Measurements from ENCODE around the gene PACRG. TPM values are rescaled to one million over a fixed set of nuclear protein-coding genes. Genes with fewer than 3 reads are reported as not detected.
"Not testable (repeated sequence)": the region's sequence is repeated elsewhere in the genome, so short reads cannot be mapped to it uniquely, and the experiment has no call there.

The PACRG gene
- total and polyA plus RNA-seq, 3 donors from 2014 or later, result 54.0 to 84.6 (median 81.7) TPM

DNA sequence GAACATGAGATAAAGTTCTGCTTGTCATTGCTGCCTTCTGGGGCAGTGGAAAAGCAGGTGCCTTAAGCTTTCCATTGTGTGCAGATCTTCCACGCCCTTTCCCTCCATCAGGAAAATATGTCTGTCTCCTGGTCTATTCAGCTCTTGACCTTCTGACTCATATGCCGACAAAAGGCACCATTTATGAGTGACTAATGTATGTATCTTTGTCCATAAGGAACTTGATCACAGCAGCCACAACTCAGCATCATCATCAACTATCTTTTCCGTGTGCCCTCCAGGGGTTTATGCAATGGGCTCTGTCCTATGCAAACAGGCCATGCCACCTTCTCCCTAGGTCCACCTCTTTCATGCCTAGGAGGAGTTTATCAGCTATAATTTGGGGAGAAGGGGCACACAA is 584.1 kb downstream of the PACRG start:
- intact Hi-C loops (cut with DNase I; ENCODE audit: low total_unique reads), result no loop called here
- TF ChIP-seq, protein P1, sequence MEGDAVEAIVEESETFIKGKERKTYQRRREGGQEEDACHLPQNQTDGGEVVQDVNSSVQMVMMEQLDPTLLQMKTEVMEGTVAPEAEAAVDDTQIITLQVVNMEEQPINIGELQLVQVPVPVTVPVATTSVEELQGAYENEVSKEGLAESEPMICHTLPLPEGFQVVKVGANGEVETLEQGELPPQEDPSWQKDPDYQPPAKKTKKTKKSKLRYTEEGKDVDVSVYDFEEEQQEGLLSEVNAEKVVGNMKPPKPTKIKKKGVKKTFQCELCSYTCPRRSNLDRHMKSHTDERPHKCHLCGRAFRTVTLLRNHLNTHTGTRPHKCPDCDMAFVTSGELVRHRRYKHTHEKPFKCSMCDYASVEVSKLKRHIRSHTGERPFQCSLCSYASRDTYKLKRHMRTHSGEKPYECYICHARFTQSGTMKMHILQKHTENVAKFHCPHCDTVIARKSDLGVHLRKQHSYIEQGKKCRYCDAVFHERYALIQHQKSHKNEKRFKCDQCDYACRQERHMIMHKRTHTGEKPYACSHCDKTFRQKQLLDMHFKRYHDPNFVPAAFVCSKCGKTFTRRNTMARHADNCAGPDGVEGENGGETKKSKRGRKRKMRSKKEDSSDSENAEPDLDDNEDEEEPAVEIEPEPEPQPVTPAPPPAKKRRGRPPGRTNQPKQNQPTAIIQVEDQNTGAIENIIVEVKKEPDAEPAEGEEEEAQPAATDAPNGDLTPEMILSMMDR (IDR thresholded peaks at IDR 0.05), result no peak
- TF ChIP-seq POLR2A (IDR thresholded peaks at IDR 0.05), result no peak
- 67 to 72% methylated on average over 3 of the region's 3 CpGs for WGBS, 2 donors
- no peak for DNase-seq
- no peaks in the 10 kb centered on the region for H3K36me3 ChIP-seq (ENCODE audit: low read depth, missing control alignments)
- no peaks in the 10 kb centered on the region for H3K27me3 ChIP-seq
- no peaks in the 10 kb centered on the region for H3K9me3 ChIP-seq
- H3K4me3 ChIP-seq, result no peak overlapping the region
- peaks cover 5% of the 10 kb centered on the region for H3K4me1 ChIP-seq
- no peak overlapping the region for H3K27ac ChIP-seq

DNA sequence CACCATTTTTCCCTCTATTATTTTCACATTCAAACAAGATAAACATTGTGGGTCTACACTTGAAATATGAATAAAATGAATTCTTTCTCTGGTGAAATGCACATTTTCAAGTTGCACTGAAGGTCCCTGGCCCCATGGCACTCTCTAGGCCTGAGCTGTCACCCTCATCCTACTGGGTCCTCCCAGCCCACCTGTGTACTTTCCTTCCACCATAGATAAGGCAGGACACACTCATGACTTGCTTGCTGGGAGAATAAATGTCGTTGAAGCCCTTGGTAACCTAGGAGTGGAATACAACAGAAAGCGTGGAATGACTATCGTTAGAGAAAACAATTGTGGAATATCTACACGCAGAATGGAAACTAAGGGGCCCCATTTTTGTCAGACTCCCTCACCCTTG is 585.8 kb downstream of the PACRG start:
- no peaks in the 10 kb centered on the region for H3K9me3 ChIP-seq
- no peak overlapping the region for H3K27ac ChIP-seq
- H3K4me1 ChIP-seq, result peaks cover 9% of the 10 kb centered on the region
- WGBS, 2 donors, result 93 to 99% methylated on average over 4 of the region's 4 CpGs
- intact Hi-C loops (cut with DNase I; ENCODE audit: low total_unique reads), result no loop called here
- no peaks in the 10 kb centered on the region for H3K27me3 ChIP-seq
- no peak overlapping the region for H3K4me3 ChIP-seq
- DNase-seq, result no peak
- no peaks in the 10 kb centered on the region for H3K36me3 ChIP-seq (ENCODE audit: low read depth, missing control alignments)
- no peak for TF ChIP-seq POLR2A (IDR thresholded peaks at IDR 0.05)
- TF ChIP-seq, protein P1 (IDR thresholded peaks at IDR 0.05), result no peak

DNA sequence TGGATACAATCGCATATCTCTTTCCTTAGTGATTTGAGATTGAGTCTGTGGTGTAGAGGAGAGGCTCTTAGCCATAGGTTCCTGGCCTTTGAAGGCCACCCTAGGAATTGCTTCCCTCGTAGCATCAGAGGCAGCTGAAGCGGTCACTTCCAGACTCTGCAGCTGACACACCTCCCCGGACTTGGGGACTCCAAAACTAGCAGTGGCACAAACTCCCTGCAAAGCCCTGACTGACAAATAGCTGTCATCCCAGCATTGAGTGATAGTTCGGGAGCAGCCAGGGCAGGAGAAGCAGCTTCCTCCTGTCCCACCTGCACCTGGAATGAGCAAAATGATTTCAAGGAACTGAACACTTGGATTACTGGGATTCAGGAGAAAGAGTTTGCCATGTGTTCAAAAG is 586.2 kb downstream of the PACRG start:
- no peaks in the 10 kb centered on the region for H3K36me3 ChIP-seq (ENCODE audit: low read depth, missing control alignments)
- H3K27ac ChIP-seq, result peak overlapping the region in 1 of 2 donors; percentile 1
- DNase-seq, result no peak
- no peaks in the 10 kb centered on the region for H3K9me3 ChIP-seq
- no peak overlapping the region for H3K4me3 ChIP-seq
- WGBS, 2 donors, result 89 to 98% methylated on average over 4 to 5 of the region's 5 CpGs
- peaks cover 9% of the 10 kb centered on the region for H3K4me1 ChIP-seq
- H3K27me3 ChIP-seq, result no peaks in the 10 kb centered on the region
- intact Hi-C loops (cut with DNase I; ENCODE audit: low total_unique reads), result no loop called here
- no peak for TF ChIP-seq POLR2A (IDR thresholded peaks at IDR 0.05)
- TF ChIP-seq, protein P1 (IDR thresholded peaks at IDR 0.05), result no peak

DNA sequence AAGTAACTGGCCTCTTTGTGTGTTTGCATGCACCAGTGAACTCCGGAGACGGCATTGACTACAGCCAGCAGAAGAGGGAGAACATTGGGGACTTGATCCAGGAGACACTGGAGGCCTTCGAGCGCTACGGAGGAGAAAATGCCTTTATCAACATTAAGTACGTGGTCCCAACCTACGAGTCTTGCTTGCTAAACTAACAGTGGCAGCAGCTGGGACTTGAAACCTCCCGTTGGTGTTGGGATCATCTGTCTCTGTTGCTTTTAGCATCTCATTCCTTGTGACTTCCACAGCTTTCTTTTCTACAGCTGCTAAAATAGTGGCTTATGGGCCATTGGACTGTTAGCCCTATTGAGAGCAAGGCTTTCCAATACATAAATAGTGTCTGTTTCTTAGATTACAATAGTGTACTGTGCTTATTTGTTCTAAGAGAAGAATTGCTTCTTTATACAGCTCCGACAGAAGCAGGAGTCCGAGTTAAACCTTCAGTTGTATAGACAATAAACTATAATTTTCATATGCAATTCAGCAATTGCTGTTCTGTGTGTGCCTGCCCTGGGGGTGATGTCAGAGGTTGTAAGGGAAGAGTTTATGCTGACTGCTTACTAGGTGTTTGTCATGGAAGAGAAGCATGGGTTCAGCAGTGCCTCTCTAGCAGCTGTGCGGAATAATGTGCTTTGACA is 587.2 kb downstream of the PACRG start:
- no peak overlapping the region for H3K4me3 ChIP-seq
- intact Hi-C loops (cut with DNase I; ENCODE audit: low total_unique reads), result no loop called here
- no peaks in the 10 kb centered on the region for H3K36me3 ChIP-seq (ENCODE audit: low read depth, missing control alignments)
- 72 to 79% methylated on average over 11 of the region's 11 CpGs for WGBS, 2 donors
- peaks cover 9% of the 10 kb centered on the region for H3K4me1 ChIP-seq
- no peaks in the 10 kb centered on the region for H3K9me3 ChIP-seq
- H3K27ac ChIP-seq, result peak overlapping the region in 1 of 2 donors; percentile 1
- no peak for TF ChIP-seq POLR2A (IDR thresholded peaks at IDR 0.05)
- TF ChIP-seq, protein P1 (IDR thresholded peaks at IDR 0.05), result no peak
- no peaks in the 10 kb centered on the region for H3K27me3 ChIP-seq
- DNase-seq, result no peak

DNA sequence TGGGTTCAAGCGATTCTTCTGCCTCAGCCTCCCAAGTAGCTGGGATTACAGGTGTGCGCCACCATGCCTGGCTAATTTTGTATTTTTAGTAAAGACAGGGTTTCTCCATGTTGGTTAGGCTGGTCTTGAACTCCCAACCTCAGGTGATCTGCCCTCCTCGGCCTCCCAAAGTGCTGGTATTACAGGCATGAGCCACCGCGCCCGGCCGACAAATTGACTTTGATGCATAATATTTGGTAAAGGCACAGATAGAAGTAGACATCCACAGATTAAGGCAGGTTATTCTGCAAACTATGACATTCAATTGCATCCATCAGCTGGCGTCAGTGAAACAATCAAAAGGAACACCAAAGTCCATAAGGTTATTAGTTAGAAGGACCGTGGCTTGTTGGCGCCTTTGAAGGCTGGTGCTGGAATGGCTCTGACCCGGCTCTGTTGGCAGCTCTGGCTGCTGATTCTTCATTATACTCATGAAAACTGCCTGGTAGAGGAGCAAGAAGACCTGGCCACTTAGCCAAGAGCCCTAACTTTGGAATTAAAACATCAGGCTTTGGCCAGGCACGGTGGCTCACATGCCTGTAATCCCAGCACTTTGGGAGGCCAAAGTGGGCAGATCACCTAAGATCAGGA is 589.2 kb downstream of the PACRG start:
- DNase-seq; H3K4me3 ChIP-seq; H3K27ac ChIP-seq; H3K27me3 ChIP-seq; H3K9me3 ChIP-seq; H3K36me3 ChIP-seq (ENCODE audit: low read depth, missing control alignments); intact Hi-C loops (cut with DNase I; ENCODE audit: low total_unique reads): not testable (repeated sequence)
- WGBS, 2 donors, result 96 to 97% methylated on average over 12 of the region's 12 CpGs
- peaks cover 15% of the 10 kb centered on the region for H3K4me1 ChIP-seq

Data from testis (tissue), 3 donors.